GM10248 (cell line): ENCODE data around the gene FRAT2.

Experiments used
- CTCF ChIA-PET: fragments of 300-600 bp; sonication (Branson Sonifier 250); formaldehyde crosslinking; extraction: SDS; loops from one replicate; lab custom pipeline; 2021; ENCODE audit warnings: antibody characterized with exemption; lab: Yijun Ruan, JAX
- POLR2A ChIA-PET: fragments of 350-650 bp; sonication (Branson Sonifier 250); formaldehyde crosslinking; extraction: SDS; loops from one replicate; lab custom pipeline; 2020; ENCODE audit warnings: antibody characterized with exemption; lab: Yijun Ruan, JAX
- DNase-seq: peaks from one replicate; pipeline ENCODE4 v3.0.0; 2012; ENCODE audit errors: extremely low spot score
- CTCF ChIP-seq: IDR thresholded peaks from 2 replicates; pipeline ENCODE4 v1.5.1; 2012; ENCODE audit warnings: mild to moderate bottlenecking, low read depth; ENCODE audit errors: extremely low read depth, missing control alignments, control extremely low read depth

The FRAT2 gene

GRCh38 chr10:97335188-97335619, 675 bp upstream of the FRAT2 start:
- ChIA-PET POLR2A (no interaction called here), CTCF (no interaction called here)
- DNase-seq = no peak
- TF ChIP-seq CTCF = no peak

- POLR2A ChIA-PET = interaction anchor here (0.6 kb wide), 1 partner anchor 405 kb away, joined by 3 read pairs; no protein-coding TSS in a partner anchor
- TF ChIP-seq CTCF = no peak
- CTCF ChIA-PET = interaction anchor here (0.8 to 4.5 kb wide), 8 partner anchors 9 to 59 kb away, joined by 3 to 24 read pairs (median 4); partner anchors contain the start of gene FRAT1
- no peak for DNase-seq
Observed at GRCh38 chr10:97333601-97334369, 744 bp downstream of the FRAT2 start.

- peak; percentile 20 for TF ChIP-seq CTCF
- CTCF ChIA-PET = interaction anchor here (0.8 to 4.5 kb wide), 7 partner anchors 8 to 59 kb away, joined by 3 to 24 read pairs (median 4); partner anchors contain the start of gene FRAT1
- POLR2A ChIA-PET = interaction anchor here (0.6 kb wide), 1 partner anchor 405 kb away, joined by 3 read pairs; no protein-coding TSS in a partner anchor
- no peak for DNase-seq
Observed at GRCh38 chr10:97333351-97333600, 1.3 kb downstream of the FRAT2 start.

- ChIA-PET CTCF (interaction anchor here (0.8 to 4.5 kb wide), 7 partner anchors 8 to 58 kb away, joined by 3 to 24 read pairs (median 4); partner anchors contain the start of gene FRAT1), POLR2A (interaction anchor here (0.6 kb wide), 1 partner anchor 406 kb away, joined by 3 read pairs; no protein-coding TSS in a partner anchor)
- DNase-seq = no peak
- peak; percentile 3 for TF ChIP-seq CTCF
Observed at GRCh38 chr10:97332591-97333350, 1.8 kb downstream of the FRAT2 start.

- no peak for TF ChIP-seq CTCF
- no peak for DNase-seq
- CTCF ChIA-PET = interaction anchor here (0.7 to 4.5 kb wide), 4 partner anchors 9 to 125 kb away, joined by 3 to 24 read pairs (median 4); partner anchors contain the start of gene FRAT1
- POLR2A ChIA-PET = interaction anchor here (1.1 kb wide), 1 partner anchor 12 kb away, joined by 3 read pairs; the partner anchor contains the start of gene FRAT1
Observed at GRCh38 chr10:97331153-97331703, 3.3 kb downstream of the FRAT2 start.

- CTCF ChIA-PET = interaction anchor here (1.4 kb wide), 1 partner anchor 51 kb away, joined by 6 read pairs; no protein-coding TSS in a partner anchor
- POLR2A ChIA-PET = no interaction called here
- DNase-seq = no peak
- TF ChIP-seq CTCF = no peak
Observed at GRCh38 chr10:97329766-97330165, 4.8 kb downstream of the FRAT2 start.
